ENCODE results near the gene TTLL3. TPM values are rescaled to one million over a fixed set of nuclear protein-coding genes. Genes with fewer than 3 reads are reported as not detected.

TTLL3 gene
- total and polyA plus RNA-seq, 2 donors (not counting 3 experiments of a cell fraction or from before 2014, with no cell fraction given) = 43.5 to 65.2 TPM

DNA sequence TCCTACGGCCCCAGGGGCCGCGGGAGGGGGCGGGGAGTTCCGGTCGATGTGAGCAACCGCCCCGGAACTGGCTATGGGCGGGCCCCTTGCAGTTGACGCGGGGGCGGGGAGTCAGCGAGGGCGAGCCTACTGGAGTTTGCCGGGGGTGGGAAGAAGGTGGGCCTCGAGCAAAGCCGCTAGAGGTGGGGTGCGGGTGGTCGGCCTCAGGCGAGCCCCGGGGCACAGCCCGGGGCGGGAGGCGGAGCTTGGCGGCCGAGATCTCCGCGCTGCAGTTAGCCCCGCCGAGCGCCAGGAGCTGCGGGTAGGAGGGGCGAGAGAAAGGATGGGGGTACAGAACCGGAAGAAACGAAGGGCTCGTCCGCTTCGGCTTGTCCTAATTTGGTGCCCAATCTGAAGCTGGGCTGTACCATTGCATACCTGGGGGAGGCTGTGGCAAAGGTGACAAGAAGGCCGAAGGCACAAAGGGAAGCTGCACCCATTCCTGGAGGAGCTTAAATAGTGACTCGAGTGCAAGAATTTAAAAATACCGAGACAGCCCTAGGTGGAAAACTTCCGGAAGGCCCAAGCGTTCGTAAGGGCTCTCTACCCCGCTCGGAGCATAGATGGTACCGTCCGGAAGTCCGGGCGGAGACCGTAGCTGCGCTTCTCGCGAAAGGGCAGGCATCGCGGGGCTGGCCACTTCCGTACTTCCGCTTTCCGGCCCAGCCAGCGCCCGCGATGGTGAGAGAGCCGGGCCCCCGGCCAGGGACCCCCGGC lies 17.5 kb upstream of the TTLL3 start, which contains the start of the genes ARPC4 and TADA3:
TSS of gene ARPC4 (plus strand) at position 678 of the 756 bp plus-strand sequence. CDS start at position 718, 40 bp downstream.
TSS of gene TADA3 (minus strand) at position 69 of the 756 bp plus-strand sequence. CDS start 1,007 bp downstream, outside the sequence.
- Histone ChIP-seq H3K27ac (ENCODE audit: insufficient read depth, low read depth, low read length) (peak within 1 kb of the TSS; percentile 93), H3K79me2 (ENCODE audit: control insufficient read depth, insufficient read depth, low read length) (peaks cover 43% of the 10 kb centered on the region), H3K36me3 (ENCODE audit: control insufficient read depth in 2 of 2, extremely low read depth in 1 of 2, insufficient read depth in 2 of 2, low read length in 2 of 2) (peaks cover 0 to 4% of the 10 kb centered on the region in 2 experiments), H3K4me3 (replicated peaks in 1 of 3; ENCODE audit: insufficient read depth in 1 of 3, low read depth in 1 of 3, low read length in 3 of 3) (peak within 1 kb of the TSS; percentile 68 to 88 (median 88)), H3K9me3 (replicated peaks; ENCODE audit: control insufficient read depth, insufficient read depth, low read length) (no peaks in the 10 kb centered on the region), H4K20me1 (replicated peaks; ENCODE audit: control insufficient read depth, extremely low read depth, insufficient read depth, low read length) (no peaks in the 10 kb centered on the region), H3K4me1 (ENCODE audit: control insufficient read depth, extremely low read depth, insufficient read depth, low read length) (peaks cover 13% of the 10 kb centered on the region), H3K4me2 (ENCODE audit: insufficient read depth, low read length) (peak within 1 kb of the TSS; percentile 68), H3K27me3 (ENCODE audit: control insufficient read depth in 2 of 2, insufficient read depth in 2 of 2, low read length in 2 of 2) (no peaks in the 10 kb centered on the region), H3K9me1 (replicated peaks; ENCODE audit: control insufficient read depth, extremely low read depth, insufficient read depth, low read length) (no peaks in the 10 kb centered on the region), H2AFZ (ENCODE audit: low read depth, low read length) (peak within 1 kb of the TSS; percentile 83), H3K9ac (replicated peaks; ENCODE audit: extremely low read depth, insufficient read depth, low read length) (peak within 1 kb of the TSS; percentile 97)
- dilution Hi-C loops (cut with MboI; ENCODE audit: extremely low pct_ligation_motif_present, low sequenced_read_pairs) = no loop called here
- no TSS peak for BruUV-seq (replicated peaks)
- ChIA-PET CTCF (interaction anchor here (0.5 to 1.8 kb wide), 8 partner anchors 11 to 154 kb away, joined by 3 to 10 read pairs (median 4); partner anchors contain the start of gene CRELD1), POLR2A (interaction anchor here (0.7 to 1.0 kb wide), 4 partner anchors 23 to 140 kb away, joined by 3 read pairs; partner anchors contain the start of genes CAMK1, CRELD1 and OGG1)
- FAIRE-seq (peak; percentile 99), DNase-seq (ENCODE audit: low read depth, low spot score) (peak; percentile 95)
- intact Hi-C loops (cut with micrococcal nuclease) = loop anchor here (1.0 to 5.0 kb wide), 8 partner anchors 17 to 395 kb away; partner anchors contain the start of genes BRPF1, CRELD1, IL17RC and MTMR14
- TF ChIP-seq JUN (IDR thresholded peaks at IDR 0.05; ENCODE audit: borderline replicate concordance, insufficient read depth, insufficient read length, low read depth) (no peak), MYC (IDR thresholded peaks at IDR 0.05; ENCODE audit: low read depth, low read length) (no peak), POLR2A (IDR thresholded peaks at IDR 0.05; ENCODE audit: low read depth, low read length) (peak; percentile 88), POLR2AphosphoS5 (IDR thresholded peaks at IDR 0.05; ENCODE audit: insufficient read depth, low read depth, low read length) (peak; percentile 90)
- TF ChIP-seq, protein P1, sequence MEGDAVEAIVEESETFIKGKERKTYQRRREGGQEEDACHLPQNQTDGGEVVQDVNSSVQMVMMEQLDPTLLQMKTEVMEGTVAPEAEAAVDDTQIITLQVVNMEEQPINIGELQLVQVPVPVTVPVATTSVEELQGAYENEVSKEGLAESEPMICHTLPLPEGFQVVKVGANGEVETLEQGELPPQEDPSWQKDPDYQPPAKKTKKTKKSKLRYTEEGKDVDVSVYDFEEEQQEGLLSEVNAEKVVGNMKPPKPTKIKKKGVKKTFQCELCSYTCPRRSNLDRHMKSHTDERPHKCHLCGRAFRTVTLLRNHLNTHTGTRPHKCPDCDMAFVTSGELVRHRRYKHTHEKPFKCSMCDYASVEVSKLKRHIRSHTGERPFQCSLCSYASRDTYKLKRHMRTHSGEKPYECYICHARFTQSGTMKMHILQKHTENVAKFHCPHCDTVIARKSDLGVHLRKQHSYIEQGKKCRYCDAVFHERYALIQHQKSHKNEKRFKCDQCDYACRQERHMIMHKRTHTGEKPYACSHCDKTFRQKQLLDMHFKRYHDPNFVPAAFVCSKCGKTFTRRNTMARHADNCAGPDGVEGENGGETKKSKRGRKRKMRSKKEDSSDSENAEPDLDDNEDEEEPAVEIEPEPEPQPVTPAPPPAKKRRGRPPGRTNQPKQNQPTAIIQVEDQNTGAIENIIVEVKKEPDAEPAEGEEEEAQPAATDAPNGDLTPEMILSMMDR (IDR thresholded peaks at IDR 0.05; ENCODE audit: extremely low read depth in 1 of 2, insufficient read depth in 1 of 2, low read depth in 1 of 2, low read length in 2 of 2) = peak in 1 of 2 donors; percentile 12

Measured in endothelial cell of umbilical vein (primary cell).